GM12878 (cell line): ENCODE results near the gene UVRAG.

Experiments
- KDM1A ChIP-seq: fragments of 200-600 bp; sonication (generic); IDR thresholded peaks from 2 replicates; pipeline ENCODE4 v1.6.1; 2016; ENCODE audit warnings: borderline replicate concordance
- POLR2A ChIP-seq: IDR thresholded peaks from 2 replicates; pipeline ENCODE4 v1.6.1; 2011; ENCODE audit warnings: low read depth, mild to moderate bottlenecking, low read length
- YY1 ChIP-seq: IDR thresholded peaks from 2 replicates; pipeline ENCODE4 v1.6.1; 2011; ENCODE audit warnings: low read depth, mild to moderate bottlenecking, low read length
- ZBED1 ChIP-seq: IDR thresholded peaks from 2 replicates; pipeline ENCODE4 v1.6.1; 2016; ENCODE audit warnings: borderline replicate concordance
- TF ChIP-seq, protein P1 (sequence below), 3 experiments: IDR thresholded peaks in 2 of 3; conservative IDR thresholded peaks in 1 of 3; 2 replicates each; pipeline ENCODE4 v1.5.1; 2011; ENCODE audit warnings: low read depth in 3 of 3, low read length in 3 of 3, mild to moderate bottlenecking in 3 of 3, control low read depth in 2 of 3, moderate library complexity in 2 of 3, inconsistent platforms in 1 of 3, mixed read lengths in 1 of 3; ENCODE audit not compliant: control insufficient read depth in 2 of 3, insufficient read depth in 1 of 3; ENCODE audit errors: extremely low read depth in 1 of 3
- TF ChIP-seq, protein P2 (sequence below): IDR thresholded peaks from 2 replicates; pipeline ENCODE4 v1.6.1; 2012; ENCODE audit warnings: mild to moderate bottlenecking, low read depth, low read length

DNA sequence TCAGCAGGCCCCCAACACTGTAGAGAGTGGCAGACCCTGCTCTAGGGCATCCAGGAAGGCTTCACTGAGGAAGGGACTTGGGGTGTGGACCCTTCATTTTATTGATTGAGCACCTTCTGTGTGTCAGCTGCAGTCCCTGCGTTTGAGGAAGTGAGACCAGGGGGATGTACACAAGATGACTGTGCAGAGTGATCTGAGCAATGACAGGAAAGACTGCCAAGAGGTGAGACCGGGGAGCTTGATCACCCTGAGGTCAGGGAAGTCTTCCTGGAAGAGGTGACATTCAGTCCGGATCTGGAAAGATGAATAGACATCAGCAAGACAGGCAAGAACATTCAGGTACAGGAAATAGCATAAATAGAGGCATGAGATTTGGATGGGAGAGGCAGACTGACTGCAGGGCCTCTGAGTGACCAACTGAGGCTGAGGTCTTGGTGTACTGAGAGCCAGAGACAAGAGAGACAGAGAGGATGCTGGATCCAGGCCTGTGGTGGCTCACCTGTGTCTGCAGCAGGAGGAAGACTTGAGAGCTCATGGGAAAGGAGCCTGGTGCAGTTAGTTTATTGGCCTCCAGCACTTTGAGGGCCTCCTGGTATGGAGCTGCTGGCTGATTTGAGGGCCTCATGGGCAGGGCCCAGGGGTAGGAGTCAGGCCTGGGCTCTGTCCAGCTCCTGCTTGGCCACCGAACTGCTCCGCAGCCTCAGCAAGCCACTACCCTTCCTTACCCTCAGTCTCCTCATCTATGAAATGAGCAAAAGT lies 41.2 kb upstream of the UVRAG start:
- TF ChIP-seq YY1: peak; percentile 65
- TF ChIP-seq POLR2A: 0 out of 2 replicates have a peak, but pooled peaks have one; percentile 29
- TF ChIP-seq, protein P1, sequence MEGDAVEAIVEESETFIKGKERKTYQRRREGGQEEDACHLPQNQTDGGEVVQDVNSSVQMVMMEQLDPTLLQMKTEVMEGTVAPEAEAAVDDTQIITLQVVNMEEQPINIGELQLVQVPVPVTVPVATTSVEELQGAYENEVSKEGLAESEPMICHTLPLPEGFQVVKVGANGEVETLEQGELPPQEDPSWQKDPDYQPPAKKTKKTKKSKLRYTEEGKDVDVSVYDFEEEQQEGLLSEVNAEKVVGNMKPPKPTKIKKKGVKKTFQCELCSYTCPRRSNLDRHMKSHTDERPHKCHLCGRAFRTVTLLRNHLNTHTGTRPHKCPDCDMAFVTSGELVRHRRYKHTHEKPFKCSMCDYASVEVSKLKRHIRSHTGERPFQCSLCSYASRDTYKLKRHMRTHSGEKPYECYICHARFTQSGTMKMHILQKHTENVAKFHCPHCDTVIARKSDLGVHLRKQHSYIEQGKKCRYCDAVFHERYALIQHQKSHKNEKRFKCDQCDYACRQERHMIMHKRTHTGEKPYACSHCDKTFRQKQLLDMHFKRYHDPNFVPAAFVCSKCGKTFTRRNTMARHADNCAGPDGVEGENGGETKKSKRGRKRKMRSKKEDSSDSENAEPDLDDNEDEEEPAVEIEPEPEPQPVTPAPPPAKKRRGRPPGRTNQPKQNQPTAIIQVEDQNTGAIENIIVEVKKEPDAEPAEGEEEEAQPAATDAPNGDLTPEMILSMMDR (IDR thresholded peaks at IDR 0.05 in 2 of 3, conservative IDR thresholded peaks at IDR 0.05 in 1 of 3; ENCODE audit: control insufficient read depth in 2 of 3, extremely low read depth in 1 of 3, insufficient read depth in 1 of 3, low read depth in 3 of 3, low read length in 3 of 3): no peak
- TF ChIP-seq ZBED1: peak; percentile 71; the same call in 1 of the 2 replicates
- no peak for TF ChIP-seq KDM1A
- TF ChIP-seq, protein P2, sequence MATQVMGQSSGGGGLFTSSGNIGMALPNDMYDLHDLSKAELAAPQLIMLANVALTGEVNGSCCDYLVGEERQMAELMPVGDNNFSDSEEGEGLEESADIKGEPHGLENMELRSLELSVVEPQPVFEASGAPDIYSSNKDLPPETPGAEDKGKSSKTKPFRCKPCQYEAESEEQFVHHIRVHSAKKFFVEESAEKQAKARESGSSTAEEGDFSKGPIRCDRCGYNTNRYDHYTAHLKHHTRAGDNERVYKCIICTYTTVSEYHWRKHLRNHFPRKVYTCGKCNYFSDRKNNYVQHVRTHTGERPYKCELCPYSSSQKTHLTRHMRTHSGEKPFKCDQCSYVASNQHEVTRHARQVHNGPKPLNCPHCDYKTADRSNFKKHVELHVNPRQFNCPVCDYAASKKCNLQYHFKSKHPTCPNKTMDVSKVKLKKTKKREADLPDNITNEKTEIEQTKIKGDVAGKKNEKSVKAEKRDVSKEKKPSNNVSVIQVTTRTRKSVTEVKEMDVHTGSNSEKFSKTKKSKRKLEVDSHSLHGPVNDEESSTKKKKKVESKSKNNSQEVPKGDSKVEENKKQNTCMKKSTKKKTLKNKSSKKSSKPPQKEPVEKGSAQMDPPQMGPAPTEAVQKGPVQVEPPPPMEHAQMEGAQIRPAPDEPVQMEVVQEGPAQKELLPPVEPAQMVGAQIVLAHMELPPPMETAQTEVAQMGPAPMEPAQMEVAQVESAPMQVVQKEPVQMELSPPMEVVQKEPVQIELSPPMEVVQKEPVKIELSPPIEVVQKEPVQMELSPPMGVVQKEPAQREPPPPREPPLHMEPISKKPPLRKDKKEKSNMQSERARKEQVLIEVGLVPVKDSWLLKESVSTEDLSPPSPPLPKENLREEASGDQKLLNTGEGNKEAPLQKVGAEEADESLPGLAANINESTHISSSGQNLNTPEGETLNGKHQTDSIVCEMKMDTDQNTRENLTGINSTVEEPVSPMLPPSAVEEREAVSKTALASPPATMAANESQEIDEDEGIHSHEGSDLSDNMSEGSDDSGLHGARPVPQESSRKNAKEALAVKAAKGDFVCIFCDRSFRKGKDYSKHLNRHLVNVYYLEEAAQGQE: 0 out of 2 replicates have a peak, but pooled peaks have one; percentile 11
